ENCODE data around the gene ANGPTL8. TPM values are rescaled to one million over a fixed set of nuclear protein-coding genes. Genes with fewer than 3 reads are reported as not detected.

Gene ANGPTL8
- total and polyA plus RNA-seq, 2 of the 13 experiments (the other 11 are each of a cell fraction or from before 2014, with no cell fraction given): 27.3 to 243 TPM

- TF ChIP-seq ZNF121 (CRISPR knock-in tag; IDR thresholded peaks at IDR 0.05) (peak; percentile 88), TSC22D2 (CRISPR knock-in tag; IDR thresholded peaks at IDR 0.05; ENCODE audit: borderline replicate concordance) (peak; percentile 92; the same call in 1 of the 2 replicates), SPEN (CRISPR knock-in tag; IDR thresholded peaks at IDR 0.05; ENCODE audit: low read depth) (peak; percentile 95), ZFYVE20 (CRISPR knock-in tag; IDR thresholded peaks at IDR 0.05; ENCODE audit: borderline replicate concordance, low read depth) (no peak), ZNF639 (CRISPR knock-in tag; conservative IDR thresholded peaks at IDR 0.05) (no peak; the same call in 1 of the 2 replicates), KDM5B (CRISPR knock-in tag; IDR thresholded peaks at IDR 0.05; ENCODE audit: borderline replicate concordance) (peak; percentile 89; the same call in 1 of the 2 replicates), MTF1 (CRISPR knock-in tag; IDR thresholded peaks at IDR 0.05) (peak; percentile 55; the same call in 1 of the 2 replicates), ZNF878 (CRISPR knock-in tag; IDR thresholded peaks at IDR 0.05) (0 out of 2 replicates have a peak, but pooled peaks have one; percentile 15), MAFG (CRISPR knock-in tag; IDR thresholded peaks at IDR 0.05) (no peak), HNF1A (IDR thresholded peaks at IDR 0.05; ENCODE audit: low read depth) (peak; percentile 97), HNF1A (CRISPR knock-in tag; IDR thresholded peaks at IDR 0.05; ENCODE audit: borderline replicate concordance) (peak; percentile 99), ZBTB42 (CRISPR knock-in tag; IDR thresholded peaks at IDR 0.05) (no peak), ZNF282 (IDR thresholded peaks at IDR 0.05; ENCODE audit: partially characterized antibody) (no peak), ZSCAN5A (CRISPR knock-in tag; IDR thresholded peaks at IDR 0.05; ENCODE audit: borderline replicate concordance) (0 out of 2 replicates have a peak, but pooled peaks have one; percentile 13), CHD4 (IDR thresholded peaks at IDR 0.05; ENCODE audit: borderline replicate concordance, low read length) (no peak; the same call in 1 of the 2 replicates), PAF1 (CRISPR knock-in tag; IDR thresholded peaks at IDR 0.05) (no peak; the same call in 1 of the 2 replicates), ZBTB49 (CRISPR knock-in tag; IDR thresholded peaks at IDR 0.05; ENCODE audit: borderline replicate concordance) (peak; percentile 80; the same call in 1 of the 2 replicates), ATF5 (CRISPR knock-in tag; IDR thresholded peaks at IDR 0.05; ENCODE audit: low read depth) (peak; percentile 92; the same call in 1 of the 2 replicates), ZNF737 (CRISPR knock-in tag; IDR thresholded peaks at IDR 0.05; ENCODE audit: borderline replicate concordance) (peak; percentile 23; the same call in 1 of the 2 replicates)
Measured at GRCh38 chr19:11239377-11240000, at the start of gene ANGPTL8 (continued).

Measured in HepG2 (cell line).